GM12878 (cell line): ENCODE data around the gene MYL6B. TPM values are rescaled to one million over a fixed set of nuclear protein-coding genes. Genes with fewer than 3 reads are reported as not detected.

Source experiments
- ATAC-seq: fragments of 200-7000 bp; cut with Tn5 transposase; 3 replicates; pipeline ENCODE4 v1.9.1; 2020; ENCODE audit warnings: mild to moderate bottlenecking, moderate library complexity
- BruUV-seq: library from RNA; stranded (reverse); fragments of 400-500 nt; replicated peaks from 2 replicates; lab custom pipeline; 2021; lab: Mats Ljungman, UMichigan
- CTCF ChIA-PET: fragments of 300-600 bp; sonication (Branson Sonifier 250); formaldehyde crosslinking; extraction: SDS; loops from one replicate; lab custom pipeline; 2021; ENCODE audit warnings: inconsistent platforms; lab: Yijun Ruan, JAX
- POLR2A ChIA-PET: fragments of 350-600 bp; formaldehyde crosslinking; extraction: SDS; loops from one replicate; lab custom pipeline; 2021; ENCODE audit warnings: inconsistent platforms; lab: Charles Lee
- RAD21 ChIA-PET: fragments of 300-600 bp; sonication (Branson Sonifier 250); formaldehyde crosslinking; loops from one replicate; lab custom pipeline; 2023; ENCODE audit warnings: antibody characterized with exemption; ENCODE audit not compliant: unreplicated experiment; lab: Charles Lee
- SMC1A ChIA-PET: fragments of 300-600 bp; sonication (Branson Sonifier 250); formaldehyde crosslinking; loops from one replicate; lab custom pipeline; 2023; ENCODE audit not compliant: unreplicated experiment, uncharacterized antibody; lab: Charles Lee
- DNase-seq: peaks from one replicate; pipeline ENCODE4 v3.0.0-alpha.2; 2011; ENCODE audit warnings: low read depth, low spot score
- FAIRE-seq: peaks from 3 replicates; lab custom pipeline; 2011; peaks lifted over from hg19 to GRCh38; lab: Jason Lieb, UNC
- H2AFZ ChIP-seq: 2 replicates; pipeline ENCODE4 v1.6.0; 2011; ENCODE audit warnings: low read depth, low read length, control low read depth; ENCODE audit not compliant: control insufficient read depth
- H3K27ac ChIP-seq: 2 replicates; pipeline ENCODE4 v1.5.1; 2011; ENCODE audit warnings: control low read depth; ENCODE audit not compliant: control insufficient read depth, insufficient read depth
- H3K27me3 ChIP-seq, 2 experiments: replicated peaks in 1 of 2; 2 replicates each; pipeline versions ENCODE4 v1.6.0 to v1.6.1; 2011; ENCODE audit warnings: low read length in 1 of 2; ENCODE audit not compliant: control insufficient read depth in 2 of 2, insufficient read depth in 2 of 2
- H3K36me3 ChIP-seq, 2 experiments: 2 replicates each; pipeline ENCODE4 v1.5.1; 2011; ENCODE audit warnings: low read length in 1 of 2; ENCODE audit not compliant: control insufficient read depth in 2 of 2, insufficient read depth in 2 of 2
- H3K4me1 ChIP-seq: 2 replicates; pipeline ENCODE4 v1.6.1; 2011; ENCODE audit warnings: mild to moderate bottlenecking, low read length, moderate library complexity, mixed read lengths; ENCODE audit not compliant: control insufficient read depth, insufficient read depth
- H3K4me2 ChIP-seq: 2 replicates; pipeline ENCODE4 v1.6.0; 2011; ENCODE audit warnings: control low read depth; ENCODE audit not compliant: control insufficient read depth, insufficient read depth
- H3K4me3 ChIP-seq: fragments of 200-600 bp; sonication (generic); 2 replicates; pipeline ENCODE4 v1.5.1; 2016
- H3K79me2 ChIP-seq: 2 replicates; pipeline ENCODE4 v1.6.0; 2011; ENCODE audit warnings: low read length; ENCODE audit not compliant: control insufficient read depth, insufficient read depth
- H3K9ac ChIP-seq: 2 replicates; pipeline ENCODE4 v1.8.0; 2011; ENCODE audit warnings: low read length, control low read depth, mixed read lengths; ENCODE audit not compliant: control insufficient read depth, insufficient read depth
- H3K9me3 ChIP-seq: replicated peaks from 3 replicates; pipeline ENCODE4 v1.5.1; 2011; ENCODE audit warnings: mild to moderate bottlenecking, low read length; ENCODE audit not compliant: control insufficient read depth, insufficient read depth
- H4K20me1 ChIP-seq: 2 replicates; pipeline ENCODE4 v1.6.0; 2011; ENCODE audit not compliant: control insufficient read depth, insufficient read depth
- BHLHE40 ChIP-seq, 2 experiments: fragments of 450-650 bp in 1 of 2; IDR thresholded peaks; 2 replicates each; pipeline ENCODE4 v1.6.1; 2011 to 2017; ENCODE audit warnings: low read depth in 2 of 2, borderline replicate concordance in 1 of 2, improper control_type of control experiment in 1 of 2, low read length in 1 of 2, mild to moderate bottlenecking in 1 of 2
- EP300 ChIP-seq, 2 experiments: fragments of 150-350 bp in 1 of 2; IDR thresholded peaks; 2 replicates each; pipeline ENCODE4 v1.6.1; 2011 to 2012; ENCODE audit warnings: low read depth in 2 of 2, low read length in 2 of 2, borderline replicate concordance in 1 of 2, improper control_type of control experiment in 1 of 2, inconsistent platforms in 1 of 2; ENCODE audit not compliant: control insufficient read depth in 1 of 2
- HDGF ChIP-seq: fragments of 450-650 bp; IDR thresholded peaks from 2 replicates; pipeline ENCODE4 v1.6.1; 2016; ENCODE audit warnings: antibody characterized with exemption
- IKZF1 ChIP-seq: fragments of 450-650 bp; conservative IDR thresholded peaks from 2 replicates; pipeline ENCODE4 v1.6.1; 2017; ENCODE audit warnings: antibody characterized with exemption, mild to moderate bottlenecking
- IRF5 ChIP-seq: fragments of 450-650 bp; IDR thresholded peaks from 2 replicates; pipeline ENCODE4 v1.6.1; 2017; ENCODE audit warnings: borderline replicate concordance
- MYC ChIP-seq: IDR thresholded peaks from 2 replicates; pipeline ENCODE4 v1.6.1; 2011; ENCODE audit warnings: mild to moderate bottlenecking, low read length, moderate library complexity, inconsistent platforms; ENCODE audit not compliant: insufficient read depth, insufficient replicate concordance, insufficient read length, severe bottlenecking
- NR2C2 ChIP-seq: IDR thresholded peaks from 2 replicates; pipeline ENCODE4 v1.6.1; 2011; ENCODE audit warnings: borderline replicate concordance, low read depth; ENCODE audit not compliant: control insufficient read depth, insufficient read length
- POLR2A ChIP-seq: IDR thresholded peaks from 2 replicates; pipeline ENCODE4 v1.6.1; 2011; ENCODE audit warnings: low read depth, mild to moderate bottlenecking, low read length
- POLR2AphosphoS5 ChIP-seq: IDR thresholded peaks from 2 replicates; pipeline ENCODE4 v1.6.1; 2011; ENCODE audit warnings: mild to moderate bottlenecking, low read length, inconsistent platforms
- TCF7 ChIP-seq: IDR thresholded peaks from 2 replicates; pipeline ENCODE4 v1.6.1; 2014; ENCODE audit warnings: antibody characterized with exemption, borderline replicate concordance
- ZNF687 ChIP-seq: fragments of 450-650 bp; IDR thresholded peaks from 2 replicates; pipeline ENCODE4 v1.6.1; 2017; ENCODE audit warnings: mild to moderate bottlenecking, moderate library complexity
- WGBS: methylation state at CpG from one replicate; pipeline ENCODE4 v1.1.6; 2016; ENCODE audit warnings: low lambda C conversion rate; ENCODE audit not compliant: insufficient replicate concordance, insufficient coverage; ENCODE audit errors: missing lambda C conversion rate; 5-methylcytosine and 5-hydroxymethylcytosine counted together
- in situ Hi-C: fragments of 300-500 bp; cut with MboI; formaldehyde crosslinking; loops from 9 replicates; pipeline ENCODE4 v1.14.3; 2018; ENCODE audit warnings: mixed read lengths
- intact Hi-C: fragments of 100-400 bp; cut with micrococcal nuclease; formaldehyde crosslinking; loops from one replicate; pipeline ENCODE4 v1.14.2; 2022; ENCODE audit not compliant: unreplicated experiment
- polyA plus RNA-seq, 11 experiments: library from polyadenylated mRNA; depleted of rRNA in 4 of 11; unstranded in 6 of 11; stranded (reverse) in 5 of 11; fragments of >200 nt; fragmentation: Nextera tagmentation in 4 of 11; fragmentation: Illumina TruSeq in 1 of 11; extraction: Ambion mirVana in 4 of 11; extraction: Trizol in 1 of 11; gene quantifications; 1 replicate in 1 of 11; 2 replicates in 10 of 11; pipeline versions ENCODE4 v1.2.1 to v1.2.3, GENCODE V29; 2011 to 2016; ENCODE audit warnings: inconsistent platforms in 2 of 11, missing spikeins in 2 of 11, low read depth in 1 of 11
- total RNA-seq, 4 experiments: library from RNA; depleted of rRNA in 3 of 4; stranded (reverse); fragments of >200 nt in 3 of 4; fragmentation: Illumina TruSeq in 1 of 4; extraction: Trizol in 1 of 4; gene quantifications; 2 replicates each; pipeline versions ENCODE4 v1.2.1 to v1.2.3, GENCODE V29; 2013 to 2021

Gene MYL6B
- total and polyA plus RNA-seq, 10 of the 15 experiments (the other 5 are each of a cell fraction or from before 2014, with no cell fraction given): 75.5 to 153 (median 114) TPM

GRCh38 chr12:56165369-56165768 is 13.0 kb downstream of the MYL6B start:
- TF ChIP-seq POLR2AphosphoS5 (peak; percentile 45; the same call in 1 of the 2 replicates), POLR2A (peak; percentile 51; the same call in 1 of the 2 replicates), IRF5 (no peak), NR2C2 (no peak)
- DNase-seq: no peak
- Histone ChIP-seq H3K27me3 (no peaks in the 10 kb centered on the region), H3K4me2 (no peak overlapping the region), H3K9me3 (no peaks in the 10 kb centered on the region), H4K20me1 (no peaks in the 10 kb centered on the region), H3K79me2 (peaks cover 10% of the 10 kb centered on the region), H3K4me3 (no peak overlapping the region), H3K9ac (no peak overlapping the region), H3K36me3 (peaks cover 24 to 32% of the 10 kb centered on the region in 2 experiments), H2AFZ (no peak overlapping the region), H3K27ac (no peak overlapping the region), H3K4me1 (peaks cover 7% of the 10 kb centered on the region)
- no TSS peak for BruUV-seq
- WGBS: 100% methylated on average over 4 of the region's 4 CpGs
- CTCF ChIA-PET: interaction anchor here (1.1 kb wide), 1 partner anchor 9 kb away, joined by 3 read pairs; no protein-coding TSS in a partner anchor
- intact Hi-C loops: no loop called here
- SMC1A ChIA-PET: interaction anchor here (1.1 kb wide), 1 partner anchor 23 kb away, joined by 3 read pairs; no protein-coding TSS in a partner anchor
- ATAC-seq: no peak
- in situ Hi-C loops: no loop called here
- RAD21 ChIA-PET: no interaction called here
- POLR2A ChIA-PET: interaction anchor here (0.6 to 2.4 kb wide), 4 partner anchors 11 to 517 kb away, joined by 3 to 6 read pairs (median 4); no protein-coding TSS in a partner anchor
- FAIRE-seq: no peak

- no TSS peak for BruUV-seq
- Histone ChIP-seq H3K36me3 (peaks cover 24 to 28% of the 10 kb centered on the region in 2 experiments), H3K4me2 (no peak overlapping the region), H3K9me3 (no peaks in the 10 kb centered on the region), H3K27ac (no peak overlapping the region), H3K4me3 (no peak overlapping the region), H3K9ac (no peak overlapping the region), H3K27me3 (no peaks in the 10 kb centered on the region), H3K4me1 (no peaks in the 10 kb centered on the region), H4K20me1 (no peaks in the 10 kb centered on the region), H2AFZ (no peak overlapping the region), H3K79me2 (no peaks in the 10 kb centered on the region)
- ATAC-seq: no peak
- WGBS: 98% methylated on average over 11 of the region's 11 CpGs
- ChIA-PET RAD21 (no interaction called here), CTCF (no interaction called here), SMC1A (no interaction called here), POLR2A (no interaction called here)
- no peak for DNase-seq
- FAIRE-seq: no peak
- intact Hi-C loops (no loop called here), in situ Hi-C loops (no loop called here)
- no peak for TF ChIP-seq HDGF
- no peak for TF ChIP-seq ZNF687
- TF ChIP-seq TCF7: no peak
- no peak for TF ChIP-seq BHLHE40 (IDR thresholded peaks at IDR 0.05; ENCODE audit: borderline replicate concordance in 1 of 2, low read depth in 2 of 2, low read length in 1 of 2)
- no peak for TF ChIP-seq IKZF1
- no peak for TF ChIP-seq MYC
- TF ChIP-seq EP300 (IDR thresholded peaks at IDR 0.05; ENCODE audit: borderline replicate concordance in 1 of 2, control insufficient read depth in 1 of 2, low read depth in 2 of 2, low read length in 2 of 2): no peak
Measured at GRCh38 chr12:56169229-56169759, 16.9 kb downstream of the MYL6B start.
